Measurements from ENCODE around the gene SMARCAD1. TPM values are rescaled to one million over a fixed set of nuclear protein-coding genes. Genes with fewer than 3 reads are reported as not detected.

The SMARCAD1 gene
- total and polyA plus RNA-seq, 9 of the 15 experiments (the other 6 are each of a cell fraction or from before 2014, with no cell fraction given), result 11.2 to 52.2 (median 34.6) TPM

GRCh38 chr4:94298725-94299252 lies 91.1 kb downstream of the SMARCAD1 start (continued):
- TF ChIP-seq NR4A1 (CRISPR knock-in tag; IDR thresholded peaks at IDR 0.05) (no peak), NR4A1 (tag; IDR thresholded peaks at IDR 0.05) (no peak), ZNF324 (CRISPR knock-in tag; IDR thresholded peaks at IDR 0.05) (no peak), CHD4 (IDR thresholded peaks at IDR 0.05; ENCODE audit: insufficient read depth, insufficient replicate concordance, low read depth, low read length, poor library complexity, severe bottlenecking) (no peak), CEBPB (tag; IDR thresholded peaks at IDR 0.05) (no peak), SPI1 (IDR thresholded peaks at IDR 0.05; ENCODE audit: borderline replicate concordance, low read depth, low read length) (no peak), E2F5 (CRISPR knock-in tag; IDR thresholded peaks at IDR 0.05) (no peak), PRPF4 (IDR thresholded peaks at IDR 0.05; ENCODE audit: insufficient read depth, low read depth, low read length, poor library complexity, severe bottlenecking) (no peak), GTF3C2 (IDR thresholded peaks at IDR 0.05; ENCODE audit: borderline replicate concordance, extremely low read depth, insufficient read length) (no peak), RB1 (IDR thresholded peaks at IDR 0.05; ENCODE audit: low read depth) (no peak), SNAPC5 (CRISPR knock-in tag; IDR thresholded peaks at IDR 0.05) (no peak), POLR3A (IDR thresholded peaks at IDR 0.05; ENCODE audit: borderline replicate concordance, extremely low read depth, insufficient read depth, insufficient read length) (no peak), MIER1 (IDR thresholded peaks at IDR 0.05; ENCODE audit: low read depth) (no peak), CTCF (IDR thresholded peaks at IDR 0.05 in 2 of 3, conservative IDR thresholded peaks at IDR 0.05 in 1 of 3; ENCODE audit: insufficient read depth in 2 of 3, low read depth in 1 of 3, low read length in 3 of 3) (0 out of 6 replicates have a peak, but pooled peaks of 1 of the 3 experiments have one; percentile 15), CBX1 (IDR thresholded peaks at IDR 0.05; ENCODE audit: low read depth) (no peak), ZNF408 (CRISPR knock-in tag; IDR thresholded peaks at IDR 0.05; ENCODE audit: low read depth) (no peak), IRF1 (CRISPR knock-in tag; IDR thresholded peaks at IDR 0.05; ENCODE audit: borderline replicate concordance) (no peak)

Measured in K562 (cell line).